HG02588 (cell line): ENCODE results near the gene CD274.
"Not testable (repeated sequence)": the region's sequence is repeated elsewhere in the genome, so short reads cannot be mapped to it uniquely, and the experiment has no call there.

Experiments used
- ATAC-seq: cut with Tn5 transposase; IDR thresholded peaks from one replicate; pipeline ENCODE4 v1.9.1; 2021; ENCODE audit warnings: mild to moderate bottlenecking, moderate library complexity; ENCODE audit not compliant: unreplicated experiment

Gene CD274

DNA sequence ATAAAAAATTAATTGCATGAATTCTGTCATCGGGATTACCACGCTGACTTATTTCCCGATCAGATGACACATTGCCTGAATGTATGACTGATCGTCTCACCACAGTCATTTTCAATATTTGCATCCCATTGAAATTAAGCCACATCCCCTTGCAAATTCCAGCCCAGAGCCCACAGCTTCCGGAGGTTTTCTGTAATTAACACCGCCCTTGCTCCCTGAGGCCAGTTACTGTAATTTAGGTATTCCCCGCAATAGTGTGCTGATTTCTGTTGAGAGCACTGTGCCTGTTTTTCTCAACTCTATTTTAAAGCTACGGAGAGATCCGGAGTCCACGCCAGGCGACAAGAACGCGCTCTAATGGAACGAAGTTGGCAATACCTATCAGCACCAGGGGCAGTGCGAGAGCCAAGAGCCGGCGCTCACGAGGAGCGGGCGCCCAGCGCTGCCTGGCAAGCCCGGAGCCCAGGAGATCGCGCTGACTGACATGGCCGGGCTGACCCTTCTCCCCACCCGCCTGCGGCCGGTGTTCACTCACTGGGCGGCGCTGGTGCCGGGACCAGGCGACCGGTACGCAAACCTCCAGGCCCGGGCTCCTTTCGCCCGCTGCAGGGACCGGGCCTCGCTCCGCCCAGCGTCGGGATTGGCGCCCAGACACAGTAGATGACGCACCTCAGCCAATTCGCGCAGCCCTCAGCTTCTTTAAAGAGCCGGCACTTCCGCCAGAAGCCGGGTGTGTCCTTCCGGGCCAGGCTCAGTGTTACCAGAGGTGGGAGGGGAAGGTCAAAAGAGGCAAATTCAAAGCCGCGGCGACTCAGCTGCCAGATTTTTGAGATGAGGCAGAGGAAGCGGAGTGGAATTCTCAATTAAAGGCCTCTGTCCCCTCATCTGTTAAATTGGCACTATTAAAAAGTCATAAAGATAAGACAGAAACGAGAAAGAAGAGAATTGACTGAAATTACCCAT lies 12.8 kb upstream of the CD274 start, which contains the start of gene PLGRKT:
Gene PLGRKT (minus strand): TSS at position 672 of the 963 bp plus-strand sequence. CDS start 5,948 bp downstream, outside the sequence.
- ATAC-seq, result peak; percentile 87

- peak; percentile 55 for ATAC-seq
Observed at GRCh38 chr9:5438301-5439162, 11.8 kb upstream of the CD274 start.

GRCh38 chr9:5440426-5440825 lies 9.9 kb upstream of the CD274 start:
- ATAC-seq, result no peak

- ATAC-seq, result no peak
Observed at GRCh38 chr9:5441043-5441442, 9.3 kb upstream of the CD274 start.

DNA sequence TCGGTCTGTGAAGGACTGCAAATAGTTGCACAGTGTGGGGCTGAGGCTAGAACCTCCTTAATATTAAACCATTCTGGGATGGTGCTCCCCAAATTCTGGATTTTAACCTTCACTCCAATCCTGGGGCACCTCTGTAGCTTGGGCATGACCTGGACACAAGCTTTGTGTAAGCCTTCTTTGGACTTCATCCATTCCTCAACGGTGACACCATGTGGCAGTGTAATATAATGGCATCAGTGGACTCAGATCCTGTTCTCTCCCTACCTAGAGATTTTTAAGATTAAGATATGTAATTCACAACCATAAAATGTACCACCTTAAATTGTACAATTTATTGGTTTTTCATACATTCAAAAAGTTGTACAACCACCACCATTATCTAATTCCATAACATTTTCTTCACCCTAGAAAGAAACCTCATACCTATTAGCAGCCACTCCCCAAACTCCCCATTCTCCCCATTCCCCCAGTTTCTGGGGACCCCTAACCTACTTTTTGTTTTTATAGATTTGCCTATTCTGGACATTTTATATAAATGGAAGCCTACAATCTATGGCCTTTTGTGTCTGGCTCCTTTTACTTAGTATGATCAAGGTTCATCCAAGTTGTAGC lies 7.8 kb upstream of the CD274 start:
- no peak for ATAC-seq

GRCh38 chr9:5443850-5444249 lies 6.5 kb upstream of the CD274 start:
- ATAC-seq, result no peak

DNA sequence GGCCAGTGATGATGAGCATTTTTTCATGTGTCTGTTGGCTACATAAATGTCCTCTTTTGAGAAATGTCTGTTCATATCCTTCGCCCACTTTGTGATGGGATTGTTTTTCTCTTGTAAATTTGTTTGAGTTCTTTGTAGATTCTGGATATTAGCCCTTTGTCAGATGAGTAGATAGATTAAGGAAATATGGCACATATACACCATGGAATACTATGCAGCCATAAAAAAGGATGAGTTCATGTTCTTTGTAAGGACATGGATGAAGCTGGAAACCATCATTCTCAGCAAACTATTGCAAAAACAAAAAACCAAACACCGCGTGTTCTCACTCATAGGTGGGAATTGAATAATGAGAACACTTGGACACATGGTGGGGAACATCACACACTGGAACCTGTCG lies 5.2 kb upstream of the CD274 start:
- not testable (repeated sequence) for ATAC-seq

GRCh38 chr9:5445886-5446285 lies 4.5 kb upstream of the CD274 start:
- ATAC-seq, result no peak

DNA sequence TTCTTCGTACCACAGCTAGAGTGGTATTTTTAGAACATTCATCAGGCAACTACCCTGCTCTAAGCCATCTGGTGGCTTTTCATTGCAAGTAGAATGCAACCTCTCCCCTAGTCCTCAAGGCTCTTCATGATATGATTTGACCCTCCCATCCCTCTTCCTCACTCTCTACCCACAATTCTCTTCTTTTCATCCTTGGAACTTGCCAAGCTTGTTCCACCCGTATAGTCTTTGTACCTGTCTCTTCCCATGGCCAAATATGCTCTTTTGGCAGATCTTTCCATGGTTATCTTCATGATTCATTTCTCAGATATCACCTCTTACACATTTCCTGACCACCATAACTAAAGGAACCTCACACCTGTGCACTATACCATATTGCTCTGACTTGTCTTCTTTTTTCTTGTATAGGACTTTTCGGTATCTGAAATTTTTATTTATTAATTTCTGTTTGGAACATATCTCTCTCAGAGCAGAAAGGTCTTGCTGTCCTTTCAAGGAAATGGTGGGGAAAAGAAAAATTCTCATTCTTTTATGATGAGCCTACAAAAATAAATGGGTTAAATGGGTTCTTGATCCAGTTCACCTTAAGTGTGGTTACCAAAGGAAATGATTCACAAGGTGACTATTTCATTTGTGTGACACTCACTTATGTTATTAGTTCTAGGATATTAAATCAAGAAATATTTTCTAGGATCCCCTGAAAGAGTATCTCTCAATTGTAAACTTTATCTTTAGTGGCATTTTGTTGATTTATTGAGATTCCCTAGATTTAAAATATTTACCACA lies 3.7 kb upstream of the CD274 start:
- no peak for ATAC-seq

GRCh38 chr9:5447337-5447736 lies 3.0 kb upstream of the CD274 start:
- no peak for ATAC-seq

GRCh38 chr9:5448016-5448415 lies 2.3 kb upstream of the CD274 start:
- ATAC-seq, result no peak

GRCh38 chr9:5448461-5449435 lies 1.6 kb upstream of the CD274 start:
- ATAC-seq, result no peak

- ATAC-seq, result no peak
Observed at GRCh38 chr9:5449521-5450358, 602 bp upstream of the CD274 start.

GRCh38 chr9:5452286-5452609 lies 1.9 kb downstream of the CD274 start:
- ATAC-seq, result no peak

DNA sequence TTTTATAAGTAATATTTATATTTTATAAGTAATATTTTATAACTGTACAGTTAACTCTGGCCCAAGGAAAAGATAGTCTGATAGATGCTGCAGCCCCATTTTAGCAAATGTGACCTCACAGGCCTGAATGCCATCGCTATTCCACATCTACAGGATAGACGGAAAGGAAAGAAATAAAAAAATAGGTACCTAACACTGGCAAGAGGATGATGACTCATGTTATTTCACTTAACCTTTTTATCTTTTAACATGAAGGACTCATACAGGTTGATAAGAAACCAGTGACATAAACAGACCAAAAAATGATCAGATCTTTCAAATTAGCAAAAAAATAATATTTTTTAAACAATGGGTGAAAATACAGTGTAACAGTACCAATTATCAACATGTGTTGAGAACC lies 2.7 kb downstream of the CD274 start:
- no peak for ATAC-seq

GRCh38 chr9:5453673-5454072 lies 3.3 kb downstream of the CD274 start:
- ATAC-seq, result no peak

GRCh38 chr9:5455181-5455580 lies 4.8 kb downstream of the CD274 start:
- ATAC-seq, result no peak

DNA sequence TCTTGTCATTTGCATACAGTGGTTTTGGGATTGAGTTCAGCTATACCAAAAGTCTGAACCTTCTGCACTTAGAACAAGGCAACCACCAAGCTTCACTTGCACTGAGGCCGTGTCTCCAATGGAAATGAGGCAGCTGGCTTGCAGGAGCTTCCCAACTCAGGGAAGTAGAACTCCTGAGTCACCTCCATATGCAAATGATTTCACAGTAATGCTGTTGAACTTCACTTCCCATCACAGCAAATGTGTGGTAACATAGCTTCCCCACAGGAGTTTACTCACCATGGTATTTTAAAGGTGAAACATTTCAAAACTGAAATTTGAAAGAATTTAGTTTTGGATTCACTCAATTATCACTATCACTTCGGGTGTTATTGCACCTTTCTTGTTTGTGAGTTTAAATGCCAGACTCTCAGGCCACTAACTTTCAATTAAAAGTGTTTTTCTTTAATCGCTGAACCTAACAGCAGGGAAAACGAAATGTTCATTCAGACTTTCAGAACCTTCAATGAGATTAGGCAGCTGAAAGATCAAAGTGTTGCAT lies 9.0 kb downstream of the CD274 start:
- peak; percentile 67 for ATAC-seq
